Tibial artery (tissue), 4 donors: ENCODE results near the gene RENBP.

Source experiments
- DNase-seq, 2 donors: peaks; one replicate each; pipeline ENCODE4 v3.0.0-alpha.2; 2019
- H3K27ac ChIP-seq, 2 donors: fragments of 200-600 bp; sonication (generic) in 1 of 2; 1 replicate in 1 of 2; 2 replicates in 1 of 2; pipeline ENCODE4 v1.5.1; 2018 to 2019; ENCODE audit warnings: mild to moderate bottlenecking in 1 of 2
- H3K27me3 ChIP-seq, 2 donors: fragments of 200-600 bp; sonication (generic) in 1 of 2; one replicate each; pipeline versions ENCODE4 v1.5.1 to v1.6.0; 2016 to 2019
- H3K36me3 ChIP-seq, 3 donors: fragments of 200-600 bp; sonication (generic) in 2 of 3; one replicate each; pipeline ENCODE4 v1.5.1; 2016 to 2019; ENCODE audit warnings: mild to moderate bottlenecking in 2 of 3
- H3K4me1 ChIP-seq, 4 donors: fragments of 200-600 bp; sonication (generic) in 2 of 4; 1 replicate in 3 of 4; 2 replicates in 1 of 4; pipeline ENCODE4 v1.5.1; 2016 to 2019
- H3K4me3 ChIP-seq, 2 donors: fragments of 200-600 bp; sonication (generic) in 1 of 2; 1 replicate in 1 of 2; 2 replicates in 1 of 2; pipeline ENCODE4 v1.5.1; 2018 to 2019; ENCODE audit warnings: mild to moderate bottlenecking in 2 of 2
- H3K9me3 ChIP-seq, 3 donors: fragments of 200-600 bp; sonication (generic) in 1 of 3; one replicate each; pipeline ENCODE4 v1.5.1; 2016 to 2019
- CTCF ChIP-seq, 2 experiments: fragments of 200-600 bp in 1 of 2; fragments of 450-650 bp in 1 of 2; IDR thresholded peaks; one replicate each; pipeline ENCODE4 v1.5.1; 2017 to 2019; ENCODE audit warnings: antibody characterized with exemption in 2 of 2, mild to moderate bottlenecking in 1 of 2, moderate library complexity in 1 of 2
- intact Hi-C: fragments of 100-400 bp; cut with DNase I; formaldehyde crosslinking; loops from one replicate; pipeline ENCODE4 v1.15.0; 2023; ENCODE audit warnings: low total_unique reads

Gene RENBP

GRCh38 chrX:153960077-153960476 is 15.6 kb upstream of the RENBP start:
- H3K4me3 ChIP-seq, result no peak overlapping the region
- no peak overlapping the region for H3K27ac ChIP-seq
- no peaks in the 10 kb centered on the region for H3K27me3 ChIP-seq
- intact Hi-C loops, result no loop called here
- no peak for DNase-seq
- TF ChIP-seq CTCF (IDR thresholded peaks at IDR 0.05), result no peak
- H3K36me3 ChIP-seq, result peaks cover 18 to 93% (median 84%) of the 10 kb centered on the region in 3 donors
- no peaks in the 10 kb centered on the region for H3K9me3 ChIP-seq
- H3K4me1 ChIP-seq, result no peaks in the 10 kb centered on the region

DNA sequence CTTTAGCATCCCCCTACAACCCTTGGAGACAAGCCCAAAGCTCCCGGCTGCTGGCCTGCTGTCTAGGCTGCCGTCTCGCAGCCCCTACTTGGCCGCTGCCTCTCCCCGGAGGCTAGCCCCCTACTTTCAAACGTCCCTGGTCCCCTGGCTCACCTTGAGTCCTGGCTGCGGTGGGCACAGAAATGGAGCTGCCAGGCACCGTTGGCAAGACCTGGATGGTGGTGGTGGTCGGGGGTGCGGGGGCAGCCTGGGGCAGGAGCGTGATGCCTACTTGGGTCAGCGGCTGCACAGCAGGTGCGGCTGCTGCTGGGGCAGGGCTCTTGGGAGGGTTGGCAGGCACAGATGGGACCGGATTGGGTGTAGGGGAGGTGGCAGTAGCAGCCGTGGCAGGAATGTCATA is 15.2 kb upstream of the RENBP start:
- Histone ChIP-seq H3K4me3 (no peak overlapping the region), H3K27me3 (no peaks in the 10 kb centered on the region), H3K4me1 (no peaks in the 10 kb centered on the region), H3K9me3 (no peaks in the 10 kb centered on the region), H3K36me3 (peaks cover 18 to 97% (median 88%) of the 10 kb centered on the region in 3 donors), H3K27ac (no peak overlapping the region)
- no peak for TF ChIP-seq CTCF (IDR thresholded peaks at IDR 0.05)
- DNase-seq, result no peak
- intact Hi-C loops, result loop anchor here (10.0 kb wide), 1 partner anchor 1005 kb away; no protein-coding TSS in a partner anchor

DNA sequence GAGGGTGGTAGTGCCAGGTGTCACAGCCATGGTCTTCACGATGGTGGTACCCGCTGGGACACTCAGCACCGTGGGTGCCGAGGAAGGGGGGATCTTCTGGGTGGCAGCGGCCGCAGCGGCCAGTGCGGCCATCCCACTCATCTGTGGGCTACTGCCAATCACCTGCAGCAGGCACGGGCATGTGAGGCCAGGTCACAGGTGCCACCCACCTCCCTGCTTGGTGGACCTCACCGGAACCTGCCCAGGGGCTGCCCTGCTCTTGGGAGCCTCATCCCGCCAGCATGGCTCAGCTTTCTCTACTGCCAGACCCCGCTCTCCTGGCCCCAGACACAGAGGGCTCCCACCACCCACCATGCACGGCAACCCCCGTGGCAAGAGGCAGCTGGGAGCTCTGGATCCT is 14.2 kb upstream of the RENBP start:
- H3K36me3 ChIP-seq, result peaks cover 18 to 99% (median 95%) of the 10 kb centered on the region in 3 donors
- no peak overlapping the region for H3K27ac ChIP-seq
- H3K4me3 ChIP-seq, result no peak overlapping the region
- no peak for DNase-seq
- H3K9me3 ChIP-seq, result no peaks in the 10 kb centered on the region
- TF ChIP-seq CTCF (IDR thresholded peaks at IDR 0.05), result no peak
- intact Hi-C loops, result loop anchor here (10.0 kb wide), 1 partner anchor 1004 kb away; no protein-coding TSS in a partner anchor
- H3K4me1 ChIP-seq, result peaks cover 0 to 5% (median 2%) of the 10 kb centered on the region in 4 donors
- H3K27me3 ChIP-seq, result no peaks in the 10 kb centered on the region

- no peak for DNase-seq
- Histone ChIP-seq H3K4me3 (no peak overlapping the region), H3K36me3 (peaks cover 22 to 93% (median 89%) of the 10 kb centered on the region in 3 donors), H3K27ac (peak overlapping the region; percentile 19 to 37), H3K27me3 (no peaks in the 10 kb centered on the region), H3K4me1 (peaks cover 0 to 15% (median 10%) of the 10 kb centered on the region in 4 donors), H3K9me3 (no peaks in the 10 kb centered on the region)
- TF ChIP-seq CTCF (IDR thresholded peaks at IDR 0.05), result no peak
- intact Hi-C loops, result loop anchor here (10.0 kb wide), 1 partner anchor 1002 kb away; no protein-coding TSS in a partner anchor
Measured at GRCh38 chrX:153957224-153957623, 12.8 kb upstream of the RENBP start.

DNA sequence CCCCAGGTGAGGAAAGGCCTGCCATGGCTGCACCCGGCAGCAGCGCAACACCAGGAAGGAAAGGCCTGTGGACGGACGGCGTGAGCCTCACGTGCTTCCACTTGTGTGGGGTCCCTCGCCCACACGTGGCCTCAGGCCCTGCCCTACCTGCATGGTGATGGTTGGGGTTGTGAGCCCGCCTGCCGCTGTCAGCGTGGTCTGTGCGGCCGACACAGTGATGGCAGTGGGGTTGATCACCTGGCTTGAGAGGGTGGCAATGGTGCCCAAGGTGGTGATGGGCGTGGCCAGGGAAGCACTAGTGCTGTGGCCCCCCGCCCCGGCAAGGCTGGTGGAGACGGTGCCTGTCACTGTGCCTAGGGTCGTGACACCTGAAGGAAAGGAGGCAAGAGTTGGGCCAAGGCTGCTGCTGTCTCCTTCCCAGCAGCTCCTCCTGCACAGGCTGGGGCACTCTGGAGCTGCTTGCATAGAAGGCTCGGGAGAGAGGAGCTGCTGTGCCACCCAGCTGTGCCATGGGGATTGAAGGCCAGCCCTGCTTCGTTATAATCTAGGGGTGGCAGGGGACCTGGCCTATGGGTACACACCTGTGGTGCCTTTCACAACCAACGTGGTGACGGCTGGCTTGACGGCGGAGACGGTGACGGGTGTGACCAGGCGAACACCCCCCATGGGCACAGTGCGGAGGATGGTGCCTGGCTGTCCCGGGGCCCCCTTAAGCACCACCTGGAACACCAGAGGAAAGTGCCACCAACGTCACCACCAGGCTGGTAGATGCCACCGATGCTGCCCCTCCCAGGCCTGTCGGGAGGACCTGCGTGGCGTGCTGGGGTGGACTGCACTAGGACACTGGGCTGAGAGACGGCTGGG is 11.8 kb upstream of the RENBP start:
- H3K27ac ChIP-seq, result peak overlapping the region in 1 of 2 donors; percentile 12
- no peaks in the 10 kb centered on the region for H3K9me3 ChIP-seq
- H3K27me3 ChIP-seq, result no peaks in the 10 kb centered on the region
- H3K4me1 ChIP-seq, result peaks cover 0 to 15% (median 10%) of the 10 kb centered on the region in 4 donors
- H3K4me3 ChIP-seq, result no peak overlapping the region
- no peak for DNase-seq
- intact Hi-C loops, result loop anchor here (10.0 kb wide), 1 partner anchor 1001 kb away; no protein-coding TSS in a partner anchor
- no peak for TF ChIP-seq CTCF (IDR thresholded peaks at IDR 0.05)
- peaks cover 22 to 93% (median 89%) of the 10 kb centered on the region in 3 donors for H3K36me3 ChIP-seq
